Mesothelial cell of epicardium (in vitro differentiated cells): Measurements from ENCODE around the gene TNFRSF19. TPM values are rescaled to one million over a fixed set of nuclear protein-coding genes. Genes with fewer than 3 reads are reported as not detected.

Experiments
- DNase-seq, 2 experiments: peaks; one replicate each; pipeline ENCODE4 v3.0.0; 2021; ENCODE audit warnings: low spot score in 2 of 2; ENCODE audit not compliant: unreplicated experiment in 2 of 2
- H3K27ac Mint-ChIP-seq: 2 replicates; pipeline ENCODE4 v1.8.0; 2021; ENCODE audit warnings: mixed read lengths
- H3K27me3 Mint-ChIP-seq: 2 replicates; pipeline ENCODE4 v1.8.0; 2021; ENCODE audit warnings: low read depth, mixed read lengths
- H3K36me3 Mint-ChIP-seq: 2 replicates; pipeline ENCODE4 v1.8.0; 2021; ENCODE audit warnings: mixed read lengths
- H3K4me1 Mint-ChIP-seq: 2 replicates; pipeline ENCODE4 v1.8.0; 2021; ENCODE audit warnings: mixed read lengths
- H3K4me3 Mint-ChIP-seq: 2 replicates; pipeline ENCODE4 v1.8.0; 2021; ENCODE audit warnings: mild to moderate bottlenecking, moderate library complexity, mixed read lengths
- H3K9me3 Mint-ChIP-seq: 2 replicates; pipeline ENCODE4 v1.8.0; 2021; ENCODE audit warnings: mixed read lengths
- CTCF ChIP-seq: fragments of 200-600 bp; sonication (generic); IDR thresholded peaks from one replicate; pipeline ENCODE4 v1.5.0; 2021; ENCODE audit warnings: antibody characterized with exemption; ENCODE audit not compliant: unreplicated experiment
- total RNA-seq: library from RNA; stranded (reverse); gene quantifications from 3 replicates; pipeline ENCODE4 v1.2.1, GENCODE V29; 2021

Gene TNFRSF19
- total RNA-seq, 1 donor from 2014 or later, result 43.5 TPM

- Mint-ChIP-seq H3K9me3 (peaks cover 30% of the 10 kb centered on the region), H3K27me3 (no peaks in the 10 kb centered on the region), H3K27ac (no peak overlapping the region), H3K36me3 (peaks cover 3% of the 10 kb centered on the region), H3K4me3 (no peak overlapping the region), H3K4me1 (peaks cover 12% of the 10 kb centered on the region)
- no peak for DNase-seq
- no peak for TF ChIP-seq CTCF
These were observed 112.9 kb downstream of the TNFRSF19 start for GRCh38 chr13:23683084-23683483.

GRCh38 chr13:23684647-23685046 lies 114.4 kb downstream of the TNFRSF19 start:
- Mint-ChIP-seq H3K9me3 (peaks cover 30% of the 10 kb centered on the region), H3K4me1 (peaks cover 4% of the 10 kb centered on the region), H3K27me3 (no peaks in the 10 kb centered on the region), H3K27ac (no peak overlapping the region), H3K36me3 (peaks cover 3% of the 10 kb centered on the region), H3K4me3 (no peak overlapping the region)
- no peak for TF ChIP-seq CTCF
- no peak for DNase-seq

- no peak overlapping the region for H3K4me3 Mint-ChIP-seq
- peaks cover 4% of the 10 kb centered on the region for H3K4me1 Mint-ChIP-seq
- H3K36me3 Mint-ChIP-seq, result peaks cover 3% of the 10 kb centered on the region
- no peaks in the 10 kb centered on the region for H3K27me3 Mint-ChIP-seq
- TF ChIP-seq CTCF, result no peak
- no peak overlapping the region for H3K27ac Mint-ChIP-seq
- no peak for DNase-seq
- H3K9me3 Mint-ChIP-seq, result peaks cover 30% of the 10 kb centered on the region
These were observed 115.2 kb downstream of the TNFRSF19 start for GRCh38 chr13:23685416-23685815.

- no peak for DNase-seq
- H3K27ac Mint-ChIP-seq, result no peak overlapping the region
- no peak for TF ChIP-seq CTCF
- H3K36me3 Mint-ChIP-seq, result peaks cover 3% of the 10 kb centered on the region
- no peaks in the 10 kb centered on the region for H3K4me1 Mint-ChIP-seq
- no peak overlapping the region for H3K4me3 Mint-ChIP-seq
- peaks cover 30% of the 10 kb centered on the region for H3K9me3 Mint-ChIP-seq
- no peaks in the 10 kb centered on the region for H3K27me3 Mint-ChIP-seq
These were observed 116.7 kb downstream of the TNFRSF19 start for GRCh38 chr13:23686948-23687347.

GRCh38 chr13:23687614-23688013 lies 117.4 kb downstream of the TNFRSF19 start:
- no peak overlapping the region for H3K4me3 Mint-ChIP-seq
- peaks cover 3% of the 10 kb centered on the region for H3K36me3 Mint-ChIP-seq

More at GRCh38 chr13:23687614-23688013, 117.4 kb downstream of the TNFRSF19 start:
- Mint-ChIP-seq H3K4me1 (peaks cover 3% of the 10 kb centered on the region), H3K27ac (no peak overlapping the region), H3K9me3 (peaks cover 24% of the 10 kb centered on the region), H3K27me3 (no peaks in the 10 kb centered on the region)
- TF ChIP-seq CTCF, result no peak
- DNase-seq, result no peak
